ENCODE data around the gene ZBTB24. TPM values are rescaled to one million over a fixed set of nuclear protein-coding genes. Genes with fewer than 3 reads are reported as not detected.

ZBTB24 gene
- total RNA-seq, 1 donor from 2014 or later, result 25.4 TPM

DNA sequence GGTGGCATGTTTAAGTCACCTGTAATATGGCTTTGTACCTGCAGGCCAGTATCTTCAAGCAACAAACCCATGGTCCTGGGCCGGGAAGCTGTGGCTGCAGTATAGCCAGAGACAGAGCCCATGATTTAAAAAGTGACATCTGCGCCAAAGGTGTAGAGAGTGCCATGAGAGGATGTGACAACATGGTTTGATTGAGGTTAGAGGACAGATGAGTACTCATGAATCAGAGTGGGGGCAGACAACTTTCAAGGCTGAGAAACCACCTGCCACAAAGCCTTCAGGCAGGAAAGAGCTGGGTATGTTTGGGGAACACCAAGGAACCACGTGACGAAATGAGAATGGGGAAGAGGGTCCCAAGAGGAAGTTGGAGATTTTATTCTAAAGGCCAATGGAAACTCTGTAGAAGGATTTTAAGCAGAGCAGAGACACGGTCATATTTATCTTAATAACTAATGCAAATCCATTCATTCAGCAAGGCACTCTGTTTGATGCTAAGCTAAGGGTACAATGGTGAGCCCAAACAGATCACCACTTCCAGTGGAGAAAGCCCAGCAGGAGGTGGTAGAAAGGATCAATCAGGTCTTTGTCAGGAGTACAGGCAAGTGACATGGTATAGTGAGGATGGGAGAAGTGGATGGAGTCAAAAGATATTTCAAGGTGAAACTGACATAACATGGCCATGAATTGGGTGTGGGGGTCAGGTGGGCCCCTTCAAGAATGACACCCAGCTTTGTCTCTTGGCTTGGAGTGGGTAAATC is 24.1 kb downstream of the ZBTB24 start:
- ChIA-PET CTCF (interaction anchor here (1.0 kb wide), 1 partner anchor 16 kb away, joined by 3 read pairs; no protein-coding TSS in a partner anchor), POLR2A (interaction anchor here (0.8 to 7.9 kb wide), 8 partner anchors 9 to 76 kb away, joined by 3 to 104 read pairs (median 4); partner anchors contain the start of genes CD164, PPIL6, SMPD2 and ZBTB24)
- TF ChIP-seq, protein P1, sequence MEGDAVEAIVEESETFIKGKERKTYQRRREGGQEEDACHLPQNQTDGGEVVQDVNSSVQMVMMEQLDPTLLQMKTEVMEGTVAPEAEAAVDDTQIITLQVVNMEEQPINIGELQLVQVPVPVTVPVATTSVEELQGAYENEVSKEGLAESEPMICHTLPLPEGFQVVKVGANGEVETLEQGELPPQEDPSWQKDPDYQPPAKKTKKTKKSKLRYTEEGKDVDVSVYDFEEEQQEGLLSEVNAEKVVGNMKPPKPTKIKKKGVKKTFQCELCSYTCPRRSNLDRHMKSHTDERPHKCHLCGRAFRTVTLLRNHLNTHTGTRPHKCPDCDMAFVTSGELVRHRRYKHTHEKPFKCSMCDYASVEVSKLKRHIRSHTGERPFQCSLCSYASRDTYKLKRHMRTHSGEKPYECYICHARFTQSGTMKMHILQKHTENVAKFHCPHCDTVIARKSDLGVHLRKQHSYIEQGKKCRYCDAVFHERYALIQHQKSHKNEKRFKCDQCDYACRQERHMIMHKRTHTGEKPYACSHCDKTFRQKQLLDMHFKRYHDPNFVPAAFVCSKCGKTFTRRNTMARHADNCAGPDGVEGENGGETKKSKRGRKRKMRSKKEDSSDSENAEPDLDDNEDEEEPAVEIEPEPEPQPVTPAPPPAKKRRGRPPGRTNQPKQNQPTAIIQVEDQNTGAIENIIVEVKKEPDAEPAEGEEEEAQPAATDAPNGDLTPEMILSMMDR (IDR thresholded peaks at IDR 0.05), result no peak
- Mint-ChIP-seq H3K27me3 (no peaks in the 10 kb centered on the region), H3K4me1 (peaks cover 63% of the 10 kb centered on the region), H3K36me3 (ENCODE audit: low read depth) (peaks cover 32% of the 10 kb centered on the region), H3K27ac (peak overlapping the region; percentile 83), H3K4me3 (peak overlapping the region; percentile 9), H3K9me3 (no peaks in the 10 kb centered on the region)
- ATAC-seq (ENCODE audit: low read depth) (peak; percentile 11), DNase-seq (no peak)
- intact Hi-C loops (cut with micrococcal nuclease), result loop anchor here (1.0 to 10.0 kb wide), 5 partner anchors 9 to 1946 kb away; partner anchors contain the start of gene CDK19

DNA sequence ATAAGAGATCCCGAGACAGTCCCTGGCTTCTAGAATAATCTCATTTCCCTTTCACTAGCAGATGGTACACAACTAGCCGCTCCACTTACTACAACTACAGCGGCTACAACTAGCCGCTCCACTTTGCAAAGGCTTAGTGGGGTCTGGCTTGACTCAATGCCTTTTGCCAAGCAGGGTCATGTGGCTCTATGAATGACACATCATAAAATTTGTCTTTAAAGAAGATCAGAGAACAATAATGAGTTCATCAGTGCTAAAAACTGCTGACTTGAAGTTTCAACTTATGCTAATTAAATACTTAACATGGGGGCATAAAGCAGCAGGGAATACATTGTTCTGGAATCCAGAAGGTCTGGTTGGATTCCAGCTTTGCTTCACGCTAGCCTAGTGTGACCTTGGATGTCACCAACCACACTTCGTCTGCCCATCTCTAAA is 25.4 kb downstream of the ZBTB24 start:
- peak overlapping the region; percentile 83 for H3K27ac Mint-ChIP-seq
- peaks cover 73% of the 10 kb centered on the region for H3K4me1 Mint-ChIP-seq
- H3K27me3 Mint-ChIP-seq, result no peaks in the 10 kb centered on the region
- no peak for DNase-seq
- ChIA-PET POLR2A (interaction anchor here (0.8 to 7.9 kb wide), 6 partner anchors 8 to 75 kb away, joined by 3 to 154 read pairs (median 38); partner anchors contain the start of genes CD164, PPIL6, SMPD2 and ZBTB24), CTCF (interaction anchor here (1.2 to 1.3 kb wide), 2 partner anchors 16 to 23 kb away, joined by 3 read pairs; no protein-coding TSS in a partner anchor)
- no peaks in the 10 kb centered on the region for H3K9me3 Mint-ChIP-seq
- TF ChIP-seq, protein P1 (IDR thresholded peaks at IDR 0.05), result no peak
- H3K36me3 Mint-ChIP-seq (ENCODE audit: low read depth), result peaks cover 31% of the 10 kb centered on the region
- no peak for ATAC-seq (ENCODE audit: low read depth)
- peak overlapping the region; percentile 97 for H3K4me3 Mint-ChIP-seq
- intact Hi-C loops (cut with micrococcal nuclease), result loop anchor here (5.0 to 10.0 kb wide), 3 partner anchors 270 to 1947 kb away; partner anchors contain the start of gene CDK19

DNA sequence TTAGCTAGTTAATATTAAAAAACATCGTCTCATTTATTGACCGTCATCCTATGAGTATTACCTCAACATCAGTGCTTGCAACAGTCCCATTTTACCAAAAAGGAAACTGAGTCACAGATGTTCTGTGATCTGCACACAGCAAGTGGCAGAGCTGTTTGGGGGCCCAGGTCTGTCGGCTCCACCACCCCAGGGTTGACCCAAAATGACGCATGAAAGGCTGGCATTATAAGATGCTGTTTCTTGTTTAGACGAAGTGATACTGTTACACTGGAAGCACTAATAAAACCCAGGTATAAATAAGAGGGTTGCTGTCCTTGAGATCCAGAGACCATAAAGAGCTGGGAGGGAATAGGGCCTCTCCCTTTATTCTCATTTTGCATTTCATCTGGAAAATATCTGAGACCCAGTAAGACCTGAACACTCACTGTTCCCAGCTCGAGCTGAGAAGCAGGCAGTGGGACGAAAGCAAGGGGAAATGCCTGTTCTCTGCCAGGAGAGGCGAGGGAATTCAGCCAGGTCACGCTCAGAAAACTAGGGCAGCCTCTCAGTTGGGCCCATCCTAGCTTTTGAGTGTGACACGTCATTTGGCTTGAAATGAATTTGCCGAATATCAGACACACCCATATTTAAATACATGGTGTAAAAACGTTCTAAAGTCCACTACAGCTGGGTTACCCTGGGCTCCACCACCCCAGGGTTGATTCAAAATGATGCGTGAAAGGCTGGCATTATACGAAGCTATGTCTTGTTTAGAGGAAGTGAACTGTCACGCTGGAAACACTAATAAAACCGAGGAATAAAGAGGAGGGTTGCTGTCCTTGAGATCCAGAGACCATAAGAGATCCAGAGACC is 26.1 kb downstream of the ZBTB24 start:
- CTCF ChIA-PET, result interaction anchor here (0.9 to 2.8 kb wide), 5 partner anchors 9 to 73 kb away, joined by 3 to 10 read pairs (median 3); no protein-coding TSS in a partner anchor
- Mint-ChIP-seq H3K4me3 (peak overlapping the region; percentile 97), H3K27ac (peak overlapping the region; percentile 83), H3K27me3 (no peaks in the 10 kb centered on the region), H3K4me1 (peaks cover 74% of the 10 kb centered on the region), H3K36me3 (ENCODE audit: low read depth) (peaks cover 31% of the 10 kb centered on the region), H3K9me3 (no peaks in the 10 kb centered on the region)
- no peak for DNase-seq
- intact Hi-C loops (cut with micrococcal nuclease), result loop anchor here (5.0 to 10.0 kb wide), 3 partner anchors 270 to 1948 kb away; partner anchors contain the start of gene CDK19
- TF ChIP-seq, protein P1 (IDR thresholded peaks at IDR 0.05), result no peak
- POLR2A ChIA-PET, result interaction anchor here (0.8 to 7.9 kb wide), 11 partner anchors 8 to 1418 kb away, joined by 3 to 154 read pairs (median 11); partner anchors contain the start of genes AMD1, CD164, CEP57L1 and PPIL6
- ATAC-seq (ENCODE audit: low read depth), result no peak

DNA sequence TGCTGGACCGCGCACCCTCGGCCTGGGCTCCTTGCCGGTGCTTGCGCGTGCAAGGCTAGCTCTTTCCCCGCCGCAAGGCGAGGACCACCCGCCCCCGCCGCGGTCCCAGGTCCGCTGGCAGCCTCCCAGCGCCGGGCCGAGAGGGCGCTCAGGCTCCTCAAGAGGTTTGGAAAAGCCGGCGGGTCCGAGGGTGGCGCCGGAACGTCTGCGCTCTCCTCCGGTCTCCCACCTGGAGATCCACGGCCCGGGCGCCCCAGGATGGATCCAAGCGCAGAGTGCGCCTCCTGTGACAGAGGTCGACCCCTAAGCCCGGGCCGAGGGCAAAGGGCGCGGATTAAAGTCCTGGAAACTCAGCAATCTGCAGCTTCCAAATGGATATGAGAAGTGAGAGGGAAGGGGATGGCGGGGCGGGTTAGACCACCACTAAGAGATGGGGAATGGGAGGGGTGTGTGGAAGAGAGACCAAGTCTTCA is 26.9 kb downstream of the ZBTB24 start:
- Mint-ChIP-seq H3K4me1 (peaks cover 76% of the 10 kb centered on the region), H3K9me3 (no peaks in the 10 kb centered on the region), H3K4me3 (peak overlapping the region; percentile 97), H3K27ac (peak overlapping the region; percentile 83), H3K27me3 (no peaks in the 10 kb centered on the region), H3K36me3 (ENCODE audit: low read depth) (peaks cover 30% of the 10 kb centered on the region)
- intact Hi-C loops (cut with micrococcal nuclease), result loop anchor here (5.0 to 10.0 kb wide), 3 partner anchors 269 to 1949 kb away; partner anchors contain the start of gene CDK19
- CTCF ChIA-PET, result interaction anchor here (0.8 to 2.8 kb wide), 7 partner anchors 10 to 583 kb away, joined by 3 to 10 read pairs (median 3); no protein-coding TSS in a partner anchor
- no peak for DNase-seq
- no peak for ATAC-seq (ENCODE audit: low read depth)
- POLR2A ChIA-PET, result interaction anchor here (0.9 to 7.9 kb wide), 16 partner anchors 8 to 1419 kb away, joined by 3 to 154 read pairs (median 5); partner anchors contain the start of genes AK9, AMD1, CD164 and CEP57L1
- TF ChIP-seq, protein P1 (IDR thresholded peaks at IDR 0.05), result no peak

All from activated B cell treated with CpG ODN at 0.5 μM for 24 hours (primary cell).